ENCODE data around the gene SKP1.
A peak's percentile ranks its signal among the peaks of the same experiment; 100 is the strongest.

The SKP1 gene

GRCh38 chr5:134118212-134118835, 58.4 kb downstream of the SKP1 start:
- TF ChIP-seq CTCF (IDR thresholded peaks at IDR 0.05; ENCODE audit: borderline replicate concordance, control extremely low read depth, extremely low read depth, insufficient read depth, missing control alignments) = no peak
- in situ Hi-C loops (cut with MboI; ENCODE audit: low sequenced_read_pairs, unreplicated experiment) = no loop called here
- no peak for DNase-seq (ENCODE audit: low spot score)

- no peak for DNase-seq (ENCODE audit: low spot score)
- no peak for TF ChIP-seq CTCF (IDR thresholded peaks at IDR 0.05; ENCODE audit: borderline replicate concordance, control extremely low read depth, extremely low read depth, insufficient read depth, missing control alignments)
- in situ Hi-C loops (cut with MboI; ENCODE audit: low sequenced_read_pairs, unreplicated experiment) = no loop called here
These were observed 59.7 kb downstream of the SKP1 start for GRCh38 chr5:134116789-134117761.

- TF ChIP-seq CTCF (IDR thresholded peaks at IDR 0.05; ENCODE audit: borderline replicate concordance, control extremely low read depth, extremely low read depth, insufficient read depth, missing control alignments) = no peak
- DNase-seq (ENCODE audit: low spot score) = no peak
- in situ Hi-C loops (cut with MboI; ENCODE audit: low sequenced_read_pairs, unreplicated experiment) = no loop called here
These were observed 60.5 kb downstream of the SKP1 start for GRCh38 chr5:134116286-134116685.

- DNase-seq (ENCODE audit: low spot score) = no peak
- in situ Hi-C loops (cut with MboI; ENCODE audit: low sequenced_read_pairs, unreplicated experiment) = no loop called here
- TF ChIP-seq CTCF (IDR thresholded peaks at IDR 0.05; ENCODE audit: borderline replicate concordance, control extremely low read depth, extremely low read depth, insufficient read depth, missing control alignments) = no peak
These were observed 61.0 kb downstream of the SKP1 start for GRCh38 chr5:134115806-134116175.

- DNase-seq (ENCODE audit: low spot score) = peak; percentile 60
- no peak for TF ChIP-seq CTCF (IDR thresholded peaks at IDR 0.05; ENCODE audit: borderline replicate concordance, control extremely low read depth, extremely low read depth, insufficient read depth, missing control alignments)
- in situ Hi-C loops (cut with MboI; ENCODE audit: low sequenced_read_pairs, unreplicated experiment) = no loop called here
These were observed 61.6 kb downstream of the SKP1 start for GRCh38 chr5:134114886-134115805.

All from GM13976 (cell line).